ENCODE measurements around the gene CEP78. TPM values are rescaled to one million over a fixed set of nuclear protein-coding genes. Genes with fewer than 3 reads are reported as not detected.

Gene CEP78
- total RNA-seq, 2 experiments from 2014 or later = 10.5 to 12.1 TPM

GRCh38 chr9:78292026-78292425, 56.2 kb downstream of the CEP78 start:
- Mint-ChIP-seq H3K4me3 (no peak overlapping the region), H3K9me3 (no peaks in the 10 kb centered on the region), H3K27me3 (no peaks in the 10 kb centered on the region), H3K4me1 (ENCODE audit: low read depth) (peaks cover 18% of the 10 kb centered on the region), H3K36me3 (ENCODE audit: low read depth) (no peaks in the 10 kb centered on the region), H3K27ac (no peak overlapping the region)
- no peak for TF ChIP-seq CTCF (IDR thresholded peaks at IDR 0.05)
- Histone ChIP-seq H3K4me1 (ENCODE audit: insufficient read depth, low read length) (peaks cover 14% of the 10 kb centered on the region), H3K9me3 (ENCODE audit: control insufficient read depth in 1 of 2, insufficient read depth in 1 of 2, low read length in 2 of 2) (no peaks in the 10 kb centered on the region), H3K36me3 (ENCODE audit: insufficient read depth, low read length) (no peaks in the 10 kb centered on the region), H3K27me3 (ENCODE audit: control insufficient read depth in 1 of 2, insufficient read depth in 2 of 2, low read length in 2 of 2) (no peaks in the 10 kb centered on the region), H3K27ac (ENCODE audit: low read depth in 1 of 2, low read length in 2 of 2) (no peak overlapping the region), H3K4me3 (ENCODE audit: low read length) (no peak overlapping the region)
- intact Hi-C loops (cut with DNase I, micrococcal nuclease) = loop anchor here in 1 of 2 experiments (5.0 kb wide), 1 partner anchor 1115 kb away; the partner anchor contains the start of gene VPS13A
- POLR2A ChIA-PET = no interaction called here
- CTCF ChIA-PET = interaction anchor here (0.7 kb wide), 1 partner anchor 33 kb away, joined by 3 read pairs; no protein-coding TSS in a partner anchor
- ATAC-seq (ENCODE audit: poor library complexity) (no peak), DNase-seq (no peak)

- POLR2A ChIA-PET = interaction anchor here (0.8 kb wide), 1 partner anchor 8 kb away, joined by 3 read pairs; no protein-coding TSS in a partner anchor
- H3K4me3 Mint-ChIP-seq = peak overlapping the region; percentile 62
- no peak for TF ChIP-seq CTCF (IDR thresholded peaks at IDR 0.05)
- Histone ChIP-seq H3K9me3 (ENCODE audit: control insufficient read depth in 1 of 2, insufficient read depth in 1 of 2, low read length in 2 of 2) (no peaks in the 10 kb centered on the region), H3K36me3 (ENCODE audit: insufficient read depth, low read length) (no peaks in the 10 kb centered on the region), H3K4me3 (ENCODE audit: low read length) (no peak overlapping the region), H3K27me3 (ENCODE audit: control insufficient read depth in 1 of 2, insufficient read depth in 2 of 2, low read length in 2 of 2) (no peaks in the 10 kb centered on the region), H3K4me1 (ENCODE audit: insufficient read depth, low read length) (peaks cover 22% of the 10 kb centered on the region), H3K27ac (ENCODE audit: low read depth in 1 of 2, low read length in 2 of 2) (no peak overlapping the region)
- peaks cover 23% of the 10 kb centered on the region for H3K4me1 Mint-ChIP-seq (ENCODE audit: low read depth)
- intact Hi-C loops (cut with DNase I, micrococcal nuclease) = loop anchor here in 1 of 2 experiments (5.0 kb wide), 1 partner anchor 1116 kb away; the partner anchor contains the start of gene VPS13A
- no peak overlapping the region for H3K27ac Mint-ChIP-seq
- H3K9me3 Mint-ChIP-seq = no peaks in the 10 kb centered on the region
- no peaks in the 10 kb centered on the region for H3K36me3 Mint-ChIP-seq (ENCODE audit: low read depth)
- DNase-seq (peak in 1 of 14 experiments; percentile 16), ATAC-seq (ENCODE audit: poor library complexity) (no peak)
- CTCF ChIA-PET = interaction anchor here (0.7 kb wide), 1 partner anchor 34 kb away, joined by 3 read pairs; no protein-coding TSS in a partner anchor
- H3K27me3 Mint-ChIP-seq = peaks cover 4% of the 10 kb centered on the region
Observed at GRCh38 chr9:78292716-78293497, 57.0 kb downstream of the CEP78 start.

- H3K27me3 ChIP-seq (ENCODE audit: control insufficient read depth in 1 of 2, insufficient read depth in 2 of 2, low read length in 2 of 2) = no peaks in the 10 kb centered on the region
- peaks cover 4% of the 10 kb centered on the region for H3K27me3 Mint-ChIP-seq
- no peak for TF ChIP-seq CTCF (IDR thresholded peaks at IDR 0.05)
- H3K36me3 ChIP-seq (ENCODE audit: insufficient read depth, low read length) = no peaks in the 10 kb centered on the region
- intact Hi-C loops (cut with DNase I, micrococcal nuclease) = loop anchor here in 1 of 2 experiments (5.0 kb wide), 2 partner anchors 32 to 1117 kb away; partner anchors contain the start of gene VPS13A
- ATAC-seq (ENCODE audit: poor library complexity) (no peak), DNase-seq (no peak)
- H3K9me3 Mint-ChIP-seq = no peaks in the 10 kb centered on the region
- H3K36me3 Mint-ChIP-seq (ENCODE audit: low read depth) = no peaks in the 10 kb centered on the region
- H3K4me1 ChIP-seq (ENCODE audit: insufficient read depth, low read length) = peaks cover 28% of the 10 kb centered on the region
- H3K27ac ChIP-seq (ENCODE audit: low read depth in 1 of 2, low read length in 2 of 2) = no peak overlapping the region
- ChIA-PET POLR2A (no interaction called here), CTCF (no interaction called here)
- peak overlapping the region; percentile 65 for H3K4me3 Mint-ChIP-seq
- H3K9me3 ChIP-seq (ENCODE audit: control insufficient read depth in 1 of 2, insufficient read depth in 1 of 2, low read length in 2 of 2) = no peaks in the 10 kb centered on the region
- H3K4me3 ChIP-seq (ENCODE audit: low read length) = no peak overlapping the region
- no peak overlapping the region for H3K27ac Mint-ChIP-seq
- H3K4me1 Mint-ChIP-seq (ENCODE audit: low read depth) = peaks cover 28% of the 10 kb centered on the region
Observed at GRCh38 chr9:78294290-78295176, 58.7 kb downstream of the CEP78 start.
